ENCODE results near the gene TRIP11. TPM values are rescaled to one million over a fixed set of nuclear protein-coding genes. Genes with fewer than 3 reads are reported as not detected.
A peak's percentile ranks its signal among the peaks of the same experiment; 100 is the strongest.
"Not testable (repeated sequence)": the region's sequence is repeated elsewhere in the genome, so short reads cannot be mapped to it uniquely, and the experiment has no call there.

TRIP11 gene
- 10 to 100 TPM; 29.9 to 30.0 TPM for total RNA-seq

- Mint-ChIP-seq H3K27ac (peak within 1 kb of the TSS; percentile 99), H3K4me3 (peak within 1 kb of the TSS; percentile 97), H3K4me1 (peaks cover 42% of the 10 kb centered on the region), H3K9me3 (no peaks in the 10 kb centered on the region), H3K27me3 (no peaks in the 10 kb centered on the region), H3K36me3 (peaks cover 17% of the 10 kb centered on the region)
- DNase-seq = peak; percentile 95
These were observed at the start of gene TRIP11 for GRCh38 chr14:92039719-92040430. TRIP11 (minus strand) TSS chr14:92040059; CDS start chr14:92039685, 374 bp downstream.

GRCh38 chr14:92088494-92088893, 48.6 kb upstream of the TRIP11 start:
- Mint-ChIP-seq H3K4me3 (no peak overlapping the region), H3K4me1 (peaks cover 1% of the 10 kb centered on the region), H3K9me3 (no peaks in the 10 kb centered on the region), H3K27ac (peak overlapping the region; percentile 49), H3K36me3 (peaks cover 17% of the 10 kb centered on the region), H3K27me3 (no peaks in the 10 kb centered on the region)
- no peak for DNase-seq

- Mint-ChIP-seq H3K27me3 (no peaks in the 10 kb centered on the region), H3K36me3 (peaks cover 4% of the 10 kb centered on the region), H3K9me3 (no peaks in the 10 kb centered on the region), H3K4me3 (no peak overlapping the region), H3K4me1 (peaks cover 2% of the 10 kb centered on the region), H3K27ac (no peak overlapping the region)
- DNase-seq = no peak
These were observed 34.7 kb upstream of the TRIP11 start for GRCh38 chr14:92074555-92074954.

- Mint-ChIP-seq H3K36me3 (no peaks in the 10 kb centered on the region), H3K27me3 (no peaks in the 10 kb centered on the region), H3K27ac (no peak overlapping the region), H3K9me3 (no peaks in the 10 kb centered on the region), H3K4me3 (no peak overlapping the region), H3K4me1 (no peaks in the 10 kb centered on the region)
- DNase-seq = no peak
These were observed 18.4 kb upstream of the TRIP11 start for GRCh38 chr14:92058006-92058917.

GRCh38 chr14:92049781-92050180, 9.9 kb upstream of the TRIP11 start:
- Mint-ChIP-seq H3K36me3 (peaks cover 20% of the 10 kb centered on the region), H3K4me1 (peaks cover 4% of the 10 kb centered on the region), H3K4me3 (no peak overlapping the region), H3K27me3 (no peaks in the 10 kb centered on the region), H3K9me3 (peaks cover 7% of the 10 kb centered on the region), H3K27ac (no peak overlapping the region)
- DNase-seq = no peak

- H3K27ac Mint-ChIP-seq, H3K4me1 Mint-ChIP-seq, H3K9me3 Mint-ChIP-seq, H3K4me3 Mint-ChIP-seq, H3K27me3 Mint-ChIP-seq, DNase-seq: not testable (repeated sequence)
- peaks cover 20% of the 10 kb centered on the region for H3K36me3 Mint-ChIP-seq
These were observed 9.4 kb upstream of the TRIP11 start for GRCh38 chr14:92049221-92049620.

- H3K36me3 Mint-ChIP-seq = peaks cover 18% of the 10 kb centered on the region
- H3K27ac Mint-ChIP-seq, H3K9me3 Mint-ChIP-seq, H3K4me1 Mint-ChIP-seq, H3K4me3 Mint-ChIP-seq, DNase-seq, H3K27me3 Mint-ChIP-seq: not testable (repeated sequence)
These were observed 6.0 kb upstream of the TRIP11 start for GRCh38 chr14:92045904-92046303.

GRCh38 chr14:92041766-92042165, 1.9 kb upstream of the TRIP11 start:
- not testable (repeated sequence) for DNase-seq, H3K9me3 Mint-ChIP-seq, H3K27ac Mint-ChIP-seq, H3K4me3 Mint-ChIP-seq, H3K27me3 Mint-ChIP-seq
- peaks cover 32% of the 10 kb centered on the region for H3K4me1 Mint-ChIP-seq
- peaks cover 14% of the 10 kb centered on the region for H3K36me3 Mint-ChIP-seq

- Mint-ChIP-seq H3K9me3 (no peaks in the 10 kb centered on the region), H3K27ac (peak overlapping the region; percentile 21), H3K27me3 (no peaks in the 10 kb centered on the region), H3K4me1 (peaks cover 37% of the 10 kb centered on the region), H3K4me3 (peak overlapping the region; percentile 13), H3K36me3 (peaks cover 17% of the 10 kb centered on the region)
- DNase-seq = no peak
These were observed 1.3 kb upstream of the TRIP11 start for GRCh38 chr14:92041203-92041602.

- peak overlapping the region; percentile 99 for H3K27ac Mint-ChIP-seq
These were observed 682 bp upstream of the TRIP11 start for GRCh38 chr14:92040431-92041051.

GRCh38 chr14:92039063-92039718, 668 bp downstream of the TRIP11 start:
- Mint-ChIP-seq H3K4me3 (peak overlapping the region; percentile 97), H3K36me3 (peaks cover 17% of the 10 kb centered on the region), H3K4me1 (peaks cover 47% of the 10 kb centered on the region), H3K27me3 (no peaks in the 10 kb centered on the region), H3K27ac (peak overlapping the region; percentile 99), H3K9me3 (no peaks in the 10 kb centered on the region)
- peak; percentile 9 for DNase-seq

More at GRCh38 chr14:92040431-92041051, 682 bp upstream of the TRIP11 start:
- H3K4me1 Mint-ChIP-seq = peaks cover 42% of the 10 kb centered on the region
- peak overlapping the region; percentile 97 for H3K4me3 Mint-ChIP-seq
- no peak for DNase-seq
- no peaks in the 10 kb centered on the region for H3K9me3 Mint-ChIP-seq
- peaks cover 17% of the 10 kb centered on the region for H3K36me3 Mint-ChIP-seq
- H3K27me3 Mint-ChIP-seq = no peaks in the 10 kb centered on the region

- Mint-ChIP-seq H3K27me3 (no peaks in the 10 kb centered on the region), H3K4me1 (peaks cover 55% of the 10 kb centered on the region), H3K9me3 (no peaks in the 10 kb centered on the region), H3K4me3 (peak overlapping the region; percentile 97), H3K27ac (peak overlapping the region; percentile 22), H3K36me3 (peaks cover 22% of the 10 kb centered on the region)
- no peak for DNase-seq
These were observed 1.9 kb downstream of the TRIP11 start for GRCh38 chr14:92037989-92038388.

GRCh38 chr14:92035890-92036289, 4.0 kb downstream of the TRIP11 start:
- H3K4me1 Mint-ChIP-seq = peaks cover 48% of the 10 kb centered on the region
- H3K9me3 Mint-ChIP-seq = no peaks in the 10 kb centered on the region
- H3K36me3 Mint-ChIP-seq = peaks cover 28% of the 10 kb centered on the region
- DNase-seq = no peak
- H3K4me3 Mint-ChIP-seq = no peak overlapping the region
- H3K27ac Mint-ChIP-seq = no peak overlapping the region
- H3K27me3 Mint-ChIP-seq = no peaks in the 10 kb centered on the region

GRCh38 chr14:92033906-92034687, 5.8 kb downstream of the TRIP11 start:
- Mint-ChIP-seq H3K27me3 (no peaks in the 10 kb centered on the region), H3K9me3 (no peaks in the 10 kb centered on the region), H3K27ac (peak overlapping the region; percentile 77), H3K36me3 (peaks cover 32% of the 10 kb centered on the region), H3K4me1 (peaks cover 45% of the 10 kb centered on the region), H3K4me3 (no peak overlapping the region)
- no peak for DNase-seq
